Activated naive CD8-positive, alpha-beta T cell (primary cell): ENCODE data around the gene DECR2.
A peak's percentile ranks its signal among the peaks of the same experiment; 100 is the strongest.
"Not testable (repeated sequence)": the region's sequence is repeated elsewhere in the genome, so short reads cannot be mapped to it uniquely, and the experiment has no call there.

ENCODE experiments used
- H3K27ac Mint-ChIP-seq: one replicate; pipeline ENCODE4 v1.8.0; 2021; ENCODE audit warnings: mixed read lengths
- H3K27me3 Mint-ChIP-seq: one replicate; pipeline ENCODE4 v1.8.0; 2021; ENCODE audit warnings: mixed read lengths
- H3K36me3 Mint-ChIP-seq: one replicate; pipeline ENCODE4 v1.8.0; 2021; ENCODE audit warnings: mixed read lengths
- H3K4me1 Mint-ChIP-seq: one replicate; pipeline ENCODE4 v1.8.0; 2021; ENCODE audit warnings: low read depth, mixed read lengths
- H3K4me3 Mint-ChIP-seq: one replicate; pipeline ENCODE4 v1.8.0; 2021; ENCODE audit warnings: mild to moderate bottlenecking, mixed read lengths
- H3K9me3 Mint-ChIP-seq: one replicate; pipeline ENCODE4 v1.8.0; 2021; ENCODE audit warnings: low read depth, mixed read lengths

Gene DECR2

DNA sequence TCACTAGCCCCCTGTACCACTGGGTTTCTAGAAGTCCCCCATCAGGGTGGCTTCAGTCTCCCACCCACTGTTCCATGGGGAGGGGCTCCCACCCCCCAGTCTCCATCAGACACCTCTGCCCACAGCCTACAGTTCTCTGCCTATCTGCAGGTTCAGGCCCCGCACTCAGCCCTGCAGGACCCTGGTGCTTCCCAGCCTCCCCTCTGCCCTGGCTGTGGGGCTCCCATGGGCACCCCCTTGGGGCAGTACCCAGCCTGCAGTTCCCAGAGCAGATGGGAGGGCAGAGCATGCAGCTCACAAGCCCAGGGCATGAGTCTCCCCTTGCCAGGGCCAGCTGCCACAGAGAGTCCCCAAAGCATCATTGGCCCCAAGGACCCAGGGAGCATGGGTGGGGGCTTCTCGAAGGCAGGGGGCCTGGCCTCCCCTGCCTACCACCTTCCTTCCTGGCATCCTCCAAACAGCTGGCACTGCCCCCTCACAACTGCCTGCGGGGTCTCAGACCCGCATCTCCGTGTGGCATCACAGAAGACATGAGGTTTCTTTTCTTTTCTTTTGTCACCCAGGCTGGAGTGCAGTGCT is 28.6 kb upstream of the DECR2 start:
- no peaks in the 10 kb centered on the region for H3K9me3 Mint-ChIP-seq
- H3K4me3 Mint-ChIP-seq: no peak overlapping the region
- peak overlapping the region; percentile 22 for H3K27ac Mint-ChIP-seq
- H3K36me3 Mint-ChIP-seq: no peaks in the 10 kb centered on the region
- no peaks in the 10 kb centered on the region for H3K27me3 Mint-ChIP-seq
- H3K4me1 Mint-ChIP-seq: peaks cover 15% of the 10 kb centered on the region

DNA sequence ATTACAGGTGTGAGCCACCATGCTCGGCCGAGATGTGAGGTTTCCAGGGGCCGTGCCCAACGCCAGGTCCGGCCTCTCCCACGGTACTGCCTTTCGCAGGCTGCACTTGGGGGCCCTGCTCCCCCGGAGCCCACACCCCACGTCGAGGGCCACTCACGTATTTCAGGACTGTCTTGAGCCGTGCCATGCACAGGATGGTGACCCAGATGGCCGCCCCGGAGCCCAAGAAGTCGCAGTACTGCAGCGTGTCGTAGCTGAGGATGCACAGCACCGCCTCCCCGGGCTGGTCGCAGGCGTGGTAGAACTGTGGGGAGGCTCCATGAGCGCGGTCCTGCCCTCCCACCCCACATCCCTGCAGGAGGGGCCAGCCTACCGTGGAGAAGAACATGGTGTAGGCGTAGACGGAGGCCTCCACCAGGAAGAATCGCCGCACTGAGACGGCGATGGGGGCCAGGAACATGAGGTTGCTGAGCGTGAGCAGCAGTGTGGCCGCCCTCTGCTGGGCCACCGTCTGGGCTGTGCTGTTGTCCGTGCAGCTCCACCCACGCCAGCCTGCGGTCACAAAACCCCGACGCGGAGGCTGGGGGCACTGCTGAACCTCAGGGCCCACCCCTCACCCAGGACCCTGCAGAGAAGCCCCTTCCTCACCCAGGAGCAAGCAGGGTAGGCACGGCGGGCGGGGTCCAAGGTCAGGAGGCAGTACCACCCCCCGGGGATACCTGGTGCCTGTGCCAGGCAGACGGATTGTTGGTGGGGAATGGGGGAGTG is 27.7 kb upstream of the DECR2 start:
- Mint-ChIP-seq H3K9me3 (no peaks in the 10 kb centered on the region), H3K4me1 (peaks cover 17% of the 10 kb centered on the region), H3K4me3 (no peak overlapping the region), H3K27ac (peak overlapping the region; percentile 22), H3K36me3 (no peaks in the 10 kb centered on the region), H3K27me3 (no peaks in the 10 kb centered on the region)

DNA sequence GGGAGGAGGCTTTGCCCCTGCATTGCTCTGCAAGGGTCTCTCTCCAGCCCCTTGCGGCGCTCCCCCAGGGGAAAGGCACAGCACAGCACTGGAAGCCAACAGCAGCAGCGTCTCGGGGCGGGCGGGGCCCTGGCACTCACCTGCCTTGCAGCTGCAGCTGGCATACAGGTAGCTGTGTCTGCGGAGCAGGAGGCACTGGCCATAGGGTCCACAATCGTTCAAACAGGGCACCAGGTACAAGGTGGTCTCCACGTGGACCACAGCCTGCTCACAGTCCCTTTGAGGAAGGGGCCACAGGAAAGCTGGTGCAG is 27.1 kb upstream of the DECR2 start:
- Mint-ChIP-seq H3K36me3 (no peaks in the 10 kb centered on the region), H3K27me3 (no peaks in the 10 kb centered on the region), H3K4me3 (no peak overlapping the region), H3K27ac (no peak overlapping the region), H3K4me1 (peaks cover 15% of the 10 kb centered on the region), H3K9me3 (no peaks in the 10 kb centered on the region)

DNA sequence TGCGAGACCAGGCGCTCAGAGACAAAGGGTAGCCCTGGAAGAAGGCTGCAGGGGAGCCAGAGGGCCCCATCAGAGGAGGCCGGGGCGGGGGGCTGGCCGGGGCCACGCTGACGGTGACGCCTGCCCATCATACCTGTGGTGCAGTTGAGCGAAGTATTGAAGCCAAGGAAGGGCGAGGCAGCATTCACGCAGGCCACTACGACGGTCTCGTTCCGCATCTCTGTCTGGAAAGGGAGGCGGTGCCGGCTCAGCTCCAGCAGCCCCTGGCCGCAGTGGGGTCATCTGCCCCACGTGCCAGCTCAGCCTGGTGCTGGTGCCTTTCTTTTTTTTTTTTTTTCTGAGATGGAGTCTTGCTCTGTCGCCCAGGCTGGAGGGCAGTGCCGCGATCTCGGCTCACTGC is 26.5 kb upstream of the DECR2 start:
- H3K9me3 Mint-ChIP-seq: no peaks in the 10 kb centered on the region
- no peaks in the 10 kb centered on the region for H3K27me3 Mint-ChIP-seq
- no peak overlapping the region for H3K4me3 Mint-ChIP-seq
- H3K4me1 Mint-ChIP-seq: peaks cover 20% of the 10 kb centered on the region
- no peak overlapping the region for H3K27ac Mint-ChIP-seq
- no peaks in the 10 kb centered on the region for H3K36me3 Mint-ChIP-seq

DNA sequence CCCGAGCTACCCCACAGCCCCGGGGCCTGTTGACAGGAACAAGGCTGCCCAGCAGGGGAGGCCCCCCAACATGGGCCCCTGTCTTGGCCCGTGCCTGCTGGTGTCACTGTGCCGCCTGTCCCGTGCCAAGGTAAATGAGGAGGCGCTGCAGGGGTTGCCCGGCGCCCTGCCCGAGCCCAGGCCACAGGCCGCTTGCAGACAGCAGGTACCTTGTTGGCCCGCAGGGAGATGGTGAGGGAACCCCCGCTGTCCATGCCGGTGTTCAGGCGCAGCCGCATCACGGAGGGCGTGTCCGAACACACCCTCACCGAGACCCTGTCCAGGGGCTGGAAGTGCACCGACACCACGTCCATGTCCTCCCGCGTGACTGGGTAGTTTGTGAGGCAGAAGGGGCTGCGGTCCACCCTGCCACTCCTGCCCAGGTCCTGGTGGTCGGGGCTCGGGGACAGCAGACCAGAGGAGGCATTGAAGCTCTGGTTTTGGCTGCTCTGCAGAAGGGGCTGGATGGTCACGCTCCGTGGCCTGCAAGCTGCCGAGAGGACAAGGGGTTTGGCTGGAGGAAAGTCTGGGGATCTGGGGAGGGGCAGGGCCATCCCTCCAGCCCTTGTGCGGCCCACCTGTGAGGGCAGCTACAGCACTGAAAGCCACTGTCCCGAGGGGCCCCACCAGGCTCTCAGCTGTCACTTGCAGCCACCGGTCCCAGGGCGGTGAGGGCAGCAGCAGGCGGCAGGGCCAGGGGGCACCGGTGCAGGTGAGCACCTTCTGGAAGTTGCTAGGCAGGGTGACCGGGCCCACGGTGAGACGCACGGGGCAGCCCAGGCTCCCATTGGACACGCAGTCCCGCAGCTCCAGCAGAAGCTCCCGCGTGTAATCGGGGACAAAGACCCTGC is 25.5 kb upstream of the DECR2 start:
- Mint-ChIP-seq H3K27ac (no peak overlapping the region), H3K36me3 (no peaks in the 10 kb centered on the region), H3K9me3 (no peaks in the 10 kb centered on the region), H3K4me1 (peaks cover 16% of the 10 kb centered on the region), H3K27me3 (no peaks in the 10 kb centered on the region), H3K4me3 (no peak overlapping the region)

DNA sequence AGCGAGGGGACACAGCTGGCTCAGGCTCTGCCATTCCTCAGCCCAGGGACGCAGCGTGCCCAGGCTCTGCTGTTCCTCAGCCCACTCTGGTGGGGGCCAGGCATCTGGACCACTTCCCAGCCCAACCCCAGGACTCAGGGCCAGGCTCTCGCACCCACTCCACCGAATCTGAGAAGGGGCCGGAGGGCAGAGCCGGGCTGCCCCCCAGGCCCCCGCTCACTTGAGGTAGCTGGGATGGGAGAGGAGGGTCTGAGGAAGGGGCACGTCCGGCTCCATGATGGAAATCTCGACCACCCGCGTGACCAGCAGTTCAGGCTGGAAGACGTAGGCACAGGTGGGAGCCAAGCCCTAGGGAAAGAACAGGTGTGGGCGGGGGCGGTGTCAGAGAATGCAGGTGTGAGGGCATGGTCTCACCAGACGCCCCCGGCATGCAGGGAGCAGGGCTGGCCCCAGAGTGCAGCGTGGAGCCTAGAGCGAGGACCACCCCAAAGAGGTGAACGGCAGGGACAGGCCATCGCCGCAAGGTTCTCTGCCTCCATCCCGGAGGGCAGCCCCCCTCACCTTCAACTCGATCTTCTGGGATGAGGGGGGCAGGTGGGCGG is 24.8 kb upstream of the DECR2 start:
- no peaks in the 10 kb centered on the region for H3K27me3 Mint-ChIP-seq
- no peaks in the 10 kb centered on the region for H3K9me3 Mint-ChIP-seq
- no peak overlapping the region for H3K4me3 Mint-ChIP-seq
- H3K36me3 Mint-ChIP-seq: no peaks in the 10 kb centered on the region
- no peak overlapping the region for H3K27ac Mint-ChIP-seq
- H3K4me1 Mint-ChIP-seq: peaks cover 13% of the 10 kb centered on the region

DNA sequence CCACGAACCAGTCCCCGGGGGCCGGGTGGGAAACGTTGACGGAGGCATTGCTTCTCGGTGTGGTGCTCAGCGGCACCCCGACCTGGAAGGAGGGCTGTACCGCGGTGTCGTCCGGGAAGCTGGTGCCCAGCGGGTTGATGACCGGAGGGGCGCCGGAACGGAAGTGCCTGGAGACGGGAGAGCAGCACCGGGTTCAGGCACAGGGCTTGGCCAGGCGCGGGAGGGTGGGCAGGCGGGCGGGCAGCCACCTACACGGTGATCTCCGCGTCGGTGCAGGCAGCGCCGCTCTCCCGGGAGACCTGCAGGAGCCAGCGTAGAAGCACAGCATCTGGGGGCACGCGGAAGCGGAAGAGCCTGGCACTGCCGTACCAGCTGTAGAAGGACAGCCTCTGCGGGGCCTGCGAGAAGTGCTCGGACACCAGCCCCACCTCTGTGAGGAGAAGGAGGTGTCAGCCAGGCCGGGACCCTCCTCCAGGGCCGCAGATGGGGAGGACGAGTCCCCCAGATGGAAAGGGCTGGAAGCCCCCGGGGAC is 24.2 kb upstream of the DECR2 start:
- Mint-ChIP-seq H3K4me3 (no peak overlapping the region), H3K27me3 (no peaks in the 10 kb centered on the region), H3K9me3 (no peaks in the 10 kb centered on the region), H3K4me1 (peaks cover 13% of the 10 kb centered on the region), H3K36me3 (no peaks in the 10 kb centered on the region), H3K27ac (no peak overlapping the region)

DNA sequence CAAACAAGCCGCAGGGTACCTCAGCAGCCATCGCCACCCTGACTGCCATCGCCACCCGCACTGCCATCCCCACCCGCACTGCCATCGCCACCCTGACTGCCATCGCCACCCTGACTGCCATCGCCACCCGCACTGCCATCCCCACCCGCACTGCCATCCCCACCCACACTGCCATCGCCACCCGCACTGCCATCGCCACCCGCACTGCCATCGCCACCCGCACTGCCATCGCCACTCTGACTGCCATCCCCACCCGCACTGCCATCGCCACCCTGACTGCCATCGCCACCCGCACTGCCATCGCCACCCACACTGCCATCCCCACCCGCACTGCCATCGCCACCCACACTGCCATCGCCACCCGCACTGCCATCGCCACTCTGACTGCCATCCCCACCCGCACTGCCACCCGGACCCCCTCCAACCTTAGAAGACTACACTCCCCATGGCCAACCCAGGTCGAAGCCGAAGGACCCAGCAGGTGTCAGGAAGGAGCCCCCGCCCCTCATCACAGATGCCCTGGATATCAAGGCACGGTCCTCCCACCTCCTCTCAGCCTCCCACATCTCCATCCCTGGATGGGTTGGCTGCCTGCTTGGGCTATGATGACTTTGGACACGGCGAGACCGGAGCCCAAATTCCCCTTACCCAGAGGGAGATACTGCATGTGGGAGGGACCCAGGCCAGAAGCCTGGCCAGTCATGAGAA is 23.4 kb upstream of the DECR2 start:
- not testable (repeated sequence) for H3K36me3 Mint-ChIP-seq, H3K27me3 Mint-ChIP-seq, H3K4me3 Mint-ChIP-seq, H3K9me3 Mint-ChIP-seq, H3K27ac Mint-ChIP-seq
- peaks cover 21% of the 10 kb centered on the region for H3K4me1 Mint-ChIP-seq

DNA sequence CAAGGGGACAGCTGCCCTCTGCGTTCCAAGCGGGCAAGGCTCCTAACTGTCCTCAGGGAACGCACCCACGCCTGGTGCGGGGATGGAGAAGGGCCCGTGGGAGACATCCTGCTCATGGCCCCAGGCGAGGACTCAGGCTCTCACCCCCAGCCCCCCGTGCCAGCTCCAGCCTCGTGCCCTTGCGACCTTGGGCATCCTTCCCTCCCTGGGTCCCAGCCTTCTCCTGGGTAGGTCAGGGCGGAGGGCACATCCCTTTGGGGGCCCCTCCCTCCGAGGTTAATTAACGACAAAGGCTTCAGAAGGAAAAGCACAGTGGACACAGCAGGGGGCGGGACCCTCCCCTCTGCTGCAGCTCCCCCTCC is 22.9 kb upstream of the DECR2 start:
- no peaks in the 10 kb centered on the region for H3K27me3 Mint-ChIP-seq
- H3K4me3 Mint-ChIP-seq: no peak overlapping the region
- peaks cover 25% of the 10 kb centered on the region for H3K4me1 Mint-ChIP-seq
- no peak overlapping the region for H3K27ac Mint-ChIP-seq
- H3K9me3 Mint-ChIP-seq: no peaks in the 10 kb centered on the region
- no peaks in the 10 kb centered on the region for H3K36me3 Mint-ChIP-seq

DNA sequence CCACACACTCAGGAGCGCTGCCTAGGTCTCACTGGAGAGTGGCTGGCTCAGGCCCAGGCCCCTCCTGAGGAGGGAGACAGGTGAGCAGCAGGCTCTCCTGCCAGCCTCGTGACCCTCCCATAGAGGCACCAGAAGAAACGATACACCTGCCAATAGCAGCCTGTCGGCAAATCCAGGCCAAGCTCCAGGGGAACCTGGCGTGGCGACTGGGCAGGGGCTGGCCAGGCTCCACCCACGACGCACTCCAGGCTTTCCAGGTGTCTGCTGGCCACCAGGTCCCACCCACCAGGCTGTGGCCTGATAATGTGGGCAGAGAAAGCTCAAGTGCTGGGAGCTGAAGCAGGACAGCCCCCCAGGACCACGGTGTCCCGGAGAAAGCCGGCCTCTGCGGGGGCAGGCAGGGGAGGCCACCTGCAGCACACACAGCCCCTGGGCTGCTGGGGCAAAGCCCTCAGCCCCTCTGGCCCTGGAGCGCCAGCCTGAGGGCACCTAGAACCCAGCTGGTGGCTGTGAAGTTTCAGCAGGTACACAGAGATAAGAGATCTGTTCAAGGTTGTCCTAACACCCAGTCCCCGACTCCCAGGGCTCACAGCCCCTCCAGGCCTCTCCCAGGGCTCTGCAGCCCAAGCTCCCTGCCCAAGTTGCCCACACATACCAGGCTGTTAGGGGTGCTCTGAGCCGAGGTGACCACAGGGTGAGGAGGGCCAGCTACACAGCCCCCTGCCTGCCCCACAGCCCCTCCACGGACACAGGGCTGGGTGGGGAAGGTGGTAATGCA is 22.3 kb upstream of the DECR2 start:
- Mint-ChIP-seq H3K27ac (no peak overlapping the region), H3K27me3 (no peaks in the 10 kb centered on the region), H3K4me3 (peak overlapping the region; percentile 84), H3K36me3 (no peaks in the 10 kb centered on the region), H3K4me1 (peaks cover 28% of the 10 kb centered on the region), H3K9me3 (no peaks in the 10 kb centered on the region)

DNA sequence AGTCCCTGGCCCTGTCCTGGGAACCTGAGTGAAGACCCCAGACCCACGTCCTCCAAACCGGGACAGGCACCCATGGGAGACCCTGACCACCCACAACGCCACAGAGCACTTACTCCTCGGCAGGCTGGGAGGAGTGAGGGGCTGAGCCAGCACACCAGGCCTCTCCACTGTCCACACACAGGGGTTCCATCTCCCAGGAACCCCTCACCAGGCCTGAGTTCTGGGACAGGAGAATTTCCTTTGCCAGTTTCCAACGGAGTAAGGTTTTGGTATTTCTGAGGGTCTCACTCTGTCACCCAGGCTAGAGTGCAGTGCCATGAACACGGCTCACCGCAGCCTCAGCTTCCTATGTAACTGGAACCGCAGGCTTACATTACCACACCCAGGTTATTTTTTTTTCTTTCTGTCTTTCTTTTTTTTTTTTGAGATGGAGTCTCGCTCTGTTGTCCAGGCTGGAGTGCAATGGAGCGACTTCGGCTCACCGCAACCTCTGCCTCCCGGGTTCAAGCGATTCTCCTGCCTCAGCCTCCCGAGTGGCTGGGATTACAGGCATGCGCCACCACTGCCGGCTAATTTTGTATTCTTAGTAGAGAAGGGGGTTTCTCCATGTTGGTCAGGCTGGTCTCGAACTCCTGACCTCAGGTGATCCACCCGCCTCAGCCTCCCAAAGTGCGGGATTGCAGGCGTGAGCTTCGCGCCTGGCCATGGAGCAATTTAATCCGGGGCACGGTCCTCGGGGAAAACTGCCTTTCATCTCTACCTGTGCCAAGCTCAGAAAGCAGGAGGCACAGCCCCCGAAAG is 21.5 kb upstream of the DECR2 start:
- Mint-ChIP-seq H3K4me3 (peak overlapping the region; percentile 84), H3K36me3 (no peaks in the 10 kb centered on the region), H3K4me1 (peaks cover 28% of the 10 kb centered on the region), H3K9me3 (no peaks in the 10 kb centered on the region), H3K27me3 (no peaks in the 10 kb centered on the region), H3K27ac (peak overlapping the region; percentile 85)

DNA sequence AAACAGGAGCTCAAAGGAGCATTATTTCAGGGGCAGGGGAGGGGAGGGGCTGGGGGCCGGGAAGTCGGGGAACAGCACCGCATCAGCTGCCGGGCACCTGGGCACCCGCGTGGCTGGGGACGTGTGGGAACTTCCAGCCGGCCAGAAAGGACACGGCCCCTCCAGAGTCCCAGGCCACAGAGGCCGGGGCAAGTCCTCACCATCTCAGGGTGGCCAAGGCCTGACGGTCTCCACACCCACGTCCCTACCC is 21.0 kb upstream of the DECR2 start:
- Mint-ChIP-seq H3K4me1 (peaks cover 28% of the 10 kb centered on the region), H3K4me3 (peak overlapping the region; percentile 84), H3K27ac (no peak overlapping the region), H3K36me3 (no peaks in the 10 kb centered on the region), H3K9me3 (no peaks in the 10 kb centered on the region), H3K27me3 (no peaks in the 10 kb centered on the region)

DNA sequence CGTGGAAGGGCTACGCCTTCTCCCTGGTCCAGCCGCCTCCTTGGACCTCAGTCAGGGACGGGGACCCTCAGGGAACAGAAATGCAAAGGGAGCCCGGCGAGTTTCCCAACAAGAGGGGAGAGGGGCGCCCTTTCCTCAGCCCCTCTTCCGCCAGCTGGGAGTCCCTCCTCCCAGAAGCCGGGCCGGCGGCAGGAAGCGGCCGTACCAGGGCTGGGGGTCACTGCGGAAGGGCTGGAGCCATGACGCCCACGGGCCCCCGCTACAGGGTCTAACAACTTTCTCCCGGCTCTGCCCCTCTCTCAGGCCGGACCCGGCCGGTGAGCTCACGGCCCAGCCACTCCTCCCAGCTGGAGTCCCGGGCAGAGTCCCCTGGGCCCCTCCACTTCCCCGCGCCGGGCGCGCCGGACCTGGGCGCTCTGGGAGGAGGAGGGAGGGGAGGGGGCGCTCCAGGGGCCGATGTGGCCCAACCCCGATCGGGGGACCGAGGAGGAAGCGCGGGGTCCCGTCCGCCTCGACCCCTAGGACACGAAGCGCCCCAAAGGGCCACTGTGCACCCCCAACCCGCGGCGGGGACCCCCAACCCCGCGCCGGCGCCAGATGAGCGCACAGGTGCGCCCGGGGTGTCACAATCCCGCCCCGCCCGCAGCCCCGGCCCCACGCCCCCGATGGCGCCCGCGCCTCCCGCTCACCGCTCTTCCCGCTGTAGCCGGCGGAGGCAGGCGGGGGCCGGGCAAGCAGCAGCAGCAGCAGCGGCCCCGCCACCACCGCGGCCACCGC is 20.5 kb upstream of the DECR2 start:
- Mint-ChIP-seq H3K4me3 (peak overlapping the region; percentile 79), H3K27me3 (no peaks in the 10 kb centered on the region), H3K4me1 (peaks cover 28% of the 10 kb centered on the region), H3K27ac (no peak overlapping the region), H3K36me3 (no peaks in the 10 kb centered on the region), H3K9me3 (no peaks in the 10 kb centered on the region)
